HL-60/S4 treated with phorbol 12-myristate 13-acetate at 8.2 ng/mL for 4 days and 3 days (cell line): ENCODE data around the gene BBS1.
"Not testable (repeated sequence)": the region's sequence is repeated elsewhere in the genome, so short reads cannot be mapped to it uniquely, and the experiment has no call there.

Source experiments
- in situ Hi-C: fragments of 300-500 bp; cut with MboI; formaldehyde crosslinking; loops from 2 replicates; pipeline ENCODE4 v1.15.0; 2022; ENCODE audit warnings: low sequenced_read_pairs

Gene BBS1

GRCh38 chr11:66510271-66510989 is at the start of gene BBS1:
Gene BBS1, plus strand, starts transcription at chr11:66510635. Its CDS starts 25 bp downstream, at chr11:66510660.
- in situ Hi-C loops, result no loop called here

GRCh38 chr11:66462010-66462409 is 48.4 kb upstream of the BBS1 start:
- in situ Hi-C loops, result no loop called here

GRCh38 chr11:66462911-66463310 is 47.5 kb upstream of the BBS1 start:
- in situ Hi-C loops, result no loop called here

GRCh38 chr11:66464116-66464515 is 46.3 kb upstream of the BBS1 start:
- in situ Hi-C loops, result not testable (repeated sequence)

GRCh38 chr11:66464916-66465315 is 45.5 kb upstream of the BBS1 start:
- in situ Hi-C loops, result no loop called here

- in situ Hi-C loops, result no loop called here
Measured at GRCh38 chr11:66465373-66466224, 44.8 kb upstream of the BBS1 start.

- in situ Hi-C loops, result no loop called here
Measured at GRCh38 chr11:66466225-66467033, 44.0 kb upstream of the BBS1 start, which contains the start of gene PELI3. Gene PELI3, plus strand, starts transcription at chr11:66466905. Its CDS starts 1,224 bp downstream, at chr11:66468129.

GRCh38 chr11:66467034-66467659 is 43.3 kb upstream of the BBS1 start:
- in situ Hi-C loops, result no loop called here

GRCh38 chr11:66467756-66468155 is 42.7 kb upstream of the BBS1 start:
- in situ Hi-C loops, result no loop called here

GRCh38 chr11:66468691-66469090 is 41.7 kb upstream of the BBS1 start:
- in situ Hi-C loops, result no loop called here

GRCh38 chr11:66469441-66469840 is 41.0 kb upstream of the BBS1 start:
- in situ Hi-C loops, result no loop called here

- in situ Hi-C loops, result no loop called here
Measured at GRCh38 chr11:66470015-66470414, 40.4 kb upstream of the BBS1 start.

GRCh38 chr11:66471142-66471541 is 39.3 kb upstream of the BBS1 start:
- in situ Hi-C loops, result no loop called here

- in situ Hi-C loops, result no loop called here
Measured at GRCh38 chr11:66472054-66472453, 38.4 kb upstream of the BBS1 start.

- in situ Hi-C loops, result no loop called here
Measured at GRCh38 chr11:66473167-66473566, 37.3 kb upstream of the BBS1 start.

GRCh38 chr11:66473608-66474515 is 36.6 kb upstream of the BBS1 start:
- in situ Hi-C loops, result no loop called here

GRCh38 chr11:66475349-66476172 is 34.9 kb upstream of the BBS1 start:
- in situ Hi-C loops, result no loop called here

- in situ Hi-C loops, result no loop called here
Measured at GRCh38 chr11:66476173-66476840, 34.1 kb upstream of the BBS1 start.
